ENCODE results near the gene RAB17.

Gene RAB17, protein sequence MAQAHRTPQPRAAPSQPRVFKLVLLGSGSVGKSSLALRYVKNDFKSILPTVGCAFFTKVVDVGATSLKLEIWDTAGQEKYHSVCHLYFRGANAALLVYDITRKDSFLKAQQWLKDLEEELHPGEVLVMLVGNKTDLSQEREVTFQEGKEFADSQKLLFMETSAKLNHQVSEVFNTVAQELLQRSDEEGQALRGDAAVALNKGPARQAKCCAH

DNA sequence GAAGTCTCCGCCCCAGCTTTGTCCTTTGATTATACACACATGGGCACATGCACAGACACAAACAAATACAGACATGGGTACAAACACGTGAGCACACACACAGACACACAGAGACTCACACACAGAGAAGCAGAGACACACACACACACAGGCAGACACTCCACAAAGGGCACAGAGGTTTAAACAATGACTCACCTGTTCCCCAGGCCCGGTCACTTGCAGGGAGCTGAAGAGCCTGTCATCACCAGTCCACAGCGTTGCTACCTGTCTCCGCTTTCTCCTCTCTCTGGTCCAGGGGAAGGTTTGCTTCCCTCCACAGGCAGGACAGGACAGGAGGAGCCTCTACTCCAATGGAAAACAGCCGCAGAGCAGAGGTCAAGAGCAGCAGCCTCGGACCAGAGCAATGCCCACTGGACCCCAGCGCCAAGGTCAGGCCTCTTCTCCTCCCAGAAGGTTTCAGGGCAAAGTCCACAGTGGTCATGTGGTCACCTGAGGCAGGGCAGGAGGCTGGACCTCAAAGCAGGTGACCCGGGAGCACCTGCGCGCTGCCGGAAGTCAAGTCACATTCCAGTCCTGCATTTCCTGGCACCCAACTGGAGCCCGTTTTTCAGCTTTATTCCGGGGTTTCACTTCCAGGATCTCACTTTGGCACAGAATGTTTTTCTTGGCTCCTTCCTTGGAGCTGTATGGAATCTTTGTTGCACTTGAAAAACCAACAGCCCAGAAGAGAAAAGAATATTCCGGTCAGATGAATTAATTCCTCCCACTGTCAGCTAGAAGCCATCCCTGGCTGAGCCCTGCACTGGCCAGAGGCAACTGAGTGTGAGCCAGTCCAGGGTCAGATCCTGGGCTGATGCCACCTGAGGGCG lies at the start of gene RAB17:
Gene RAB17 (minus strand): TSS at position 463 of the 869 bp plus-strand sequence. CDS start 4,580 bp downstream, outside the sequence.
- no peak for DNase-seq (ENCODE audit: low read depth in 2 of 2)

DNA sequence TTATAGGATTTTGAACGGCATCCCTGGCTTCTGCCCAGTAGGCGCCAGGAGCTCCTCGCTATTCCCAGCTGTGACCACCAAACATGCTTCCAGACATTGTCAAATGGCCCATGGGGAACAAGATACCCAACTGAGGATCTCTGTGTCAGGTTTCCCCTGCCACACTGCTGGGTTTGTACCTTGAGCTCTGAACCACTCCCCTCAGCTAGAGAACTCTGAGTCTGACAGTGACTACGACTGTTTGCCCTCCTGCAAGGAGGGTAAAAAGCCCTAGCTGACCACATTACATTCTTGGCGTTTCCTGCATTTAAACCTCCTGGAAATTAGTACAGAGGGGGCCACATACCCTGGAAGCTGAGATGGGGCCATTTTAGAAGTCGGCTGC lies 49.3 kb upstream of the RAB17 start:
- DNase-seq (ENCODE audit: low read depth in 2 of 2) = no peak

DNA sequence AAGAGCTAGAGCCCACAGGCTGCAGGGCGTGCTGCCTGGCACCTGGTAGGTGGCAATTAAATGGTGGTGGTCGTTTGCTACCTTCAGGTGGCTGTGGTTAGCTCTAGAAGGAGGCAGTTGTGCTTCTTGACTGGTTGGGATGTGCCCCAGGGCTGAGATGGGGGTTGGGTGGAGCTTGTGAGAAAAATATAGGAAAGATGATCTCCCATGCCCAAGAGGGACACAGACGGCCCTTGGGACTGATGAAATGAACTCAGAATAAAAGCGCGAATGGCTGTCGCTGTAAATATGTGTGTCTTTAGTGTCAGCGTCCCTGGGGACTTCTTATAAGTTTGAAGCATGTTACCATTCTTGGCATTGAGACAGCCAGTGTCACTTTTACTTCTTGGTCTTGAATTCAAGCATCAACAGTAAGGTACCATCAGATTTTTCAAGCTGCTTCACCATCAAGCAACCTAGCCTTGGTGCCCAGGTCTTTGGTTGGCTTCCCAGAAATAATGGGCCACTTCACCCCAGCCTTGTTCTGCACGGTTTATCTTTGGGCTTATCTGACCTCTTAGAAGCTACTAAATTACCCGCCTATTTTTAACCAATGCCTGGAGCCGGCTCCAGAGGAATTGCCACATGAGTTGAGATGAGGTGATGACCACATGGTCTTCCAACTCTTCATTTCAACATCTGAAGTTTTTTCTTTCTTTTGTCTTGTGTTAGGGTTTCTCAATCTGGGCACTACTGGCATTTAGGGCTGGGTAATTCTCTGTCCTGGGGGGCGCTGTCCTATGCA lies 48.7 kb upstream of the RAB17 start:
- no peak for DNase-seq (ENCODE audit: low read depth in 2 of 2)

DNA sequence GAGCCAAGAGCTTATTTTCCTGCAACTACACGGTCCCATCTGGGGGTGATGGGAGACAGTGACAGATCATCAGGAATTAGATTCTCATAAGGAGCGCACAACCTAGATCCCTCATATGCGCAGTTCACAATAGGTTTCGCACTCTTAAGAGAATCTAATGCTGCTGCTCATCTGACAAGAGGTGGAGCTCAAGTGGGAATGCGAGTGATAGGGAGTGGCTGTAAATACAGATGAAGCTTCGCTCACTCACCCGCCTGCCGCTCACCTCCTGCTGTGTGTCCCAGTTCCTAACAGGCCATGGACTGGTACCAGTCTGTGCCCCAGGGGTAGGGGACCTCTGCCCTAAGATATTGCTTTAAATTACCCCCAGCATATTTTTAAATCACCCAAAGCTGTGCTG lies 47.6 kb upstream of the RAB17 start:
- DNase-seq (ENCODE audit: low read depth in 2 of 2) = no peak

DNA sequence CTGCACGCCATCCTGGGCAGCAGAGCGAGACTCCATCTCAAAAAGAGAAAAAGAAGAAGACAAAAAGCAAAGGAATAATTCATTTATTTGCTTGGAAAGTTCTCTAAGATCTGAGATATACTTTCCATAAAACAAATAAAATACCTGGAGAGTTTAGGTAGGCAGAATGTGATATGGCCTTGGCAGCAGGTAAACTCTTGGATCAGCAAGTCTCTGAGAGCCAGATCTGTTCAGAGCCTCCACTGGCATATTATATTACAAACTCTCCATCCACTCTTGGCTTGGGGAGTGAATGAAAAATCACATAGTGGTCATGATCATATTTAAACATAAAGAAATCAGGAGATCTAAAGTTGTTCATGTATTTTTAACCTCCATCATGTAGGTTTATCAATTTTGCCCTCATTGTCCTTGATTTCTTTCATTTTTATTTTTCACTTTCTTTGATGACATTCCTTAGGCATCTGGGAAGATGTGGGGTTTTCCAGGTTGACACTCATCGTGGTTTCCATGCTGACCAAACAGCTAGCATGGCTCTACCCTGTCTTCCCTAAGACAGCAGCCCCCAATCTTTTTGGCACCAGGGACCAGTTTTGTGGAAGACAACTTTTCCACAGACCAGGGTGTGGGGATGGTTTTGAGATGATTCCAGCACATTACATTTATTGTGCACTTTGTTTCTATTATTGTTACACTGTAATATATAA lies 47.0 kb upstream of the RAB17 start:
- DNase-seq (ENCODE audit: low read depth in 2 of 2) = no peak

DNA sequence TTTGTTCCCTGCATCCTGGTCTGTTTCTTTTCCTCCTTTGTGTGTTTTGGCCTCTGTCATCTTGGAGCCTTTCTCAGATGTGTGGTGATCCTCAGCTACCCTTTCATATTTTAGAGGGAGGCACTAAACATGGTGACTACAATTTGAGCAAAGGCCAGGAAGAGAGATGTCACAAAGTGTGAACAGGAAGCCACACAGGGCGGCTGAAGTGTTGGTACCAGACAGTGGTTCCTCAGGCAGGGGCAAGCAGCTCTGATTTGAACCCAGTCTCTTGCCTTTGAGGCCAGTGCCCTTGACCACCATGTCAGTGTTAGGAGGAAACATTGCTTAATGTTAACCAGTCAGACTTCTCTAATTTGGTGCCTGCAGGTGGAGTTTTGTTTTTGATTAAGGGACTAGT lies 46.0 kb upstream of the RAB17 start:
- DNase-seq (ENCODE audit: low read depth in 2 of 2) = no peak

DNA sequence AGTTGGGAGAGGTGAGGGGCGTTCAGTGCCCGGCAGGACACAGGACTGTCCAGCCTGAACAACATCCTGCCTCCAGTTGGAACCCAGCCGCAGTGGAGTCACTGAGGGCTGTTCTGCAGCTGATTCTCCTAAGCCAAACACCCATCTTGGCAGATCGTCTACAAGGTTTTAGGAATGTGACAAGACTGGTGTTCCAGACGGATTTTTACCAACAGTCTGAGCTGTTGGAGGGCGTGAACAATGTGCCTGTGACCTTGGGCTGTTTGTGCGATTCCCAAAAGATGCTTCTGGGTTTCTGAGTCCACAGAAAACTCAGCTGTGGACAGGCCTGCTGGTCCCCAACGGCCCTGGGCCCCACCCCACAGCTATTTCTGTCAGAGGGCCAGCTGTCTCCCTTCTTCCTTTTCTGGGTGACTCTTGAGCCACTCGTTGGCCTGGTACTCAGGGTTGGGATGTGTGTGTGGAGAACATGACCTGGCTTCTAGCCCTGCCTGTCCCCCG lies 42.6 kb upstream of the RAB17 start:
- no peak for DNase-seq (ENCODE audit: low read depth in 2 of 2)

DNA sequence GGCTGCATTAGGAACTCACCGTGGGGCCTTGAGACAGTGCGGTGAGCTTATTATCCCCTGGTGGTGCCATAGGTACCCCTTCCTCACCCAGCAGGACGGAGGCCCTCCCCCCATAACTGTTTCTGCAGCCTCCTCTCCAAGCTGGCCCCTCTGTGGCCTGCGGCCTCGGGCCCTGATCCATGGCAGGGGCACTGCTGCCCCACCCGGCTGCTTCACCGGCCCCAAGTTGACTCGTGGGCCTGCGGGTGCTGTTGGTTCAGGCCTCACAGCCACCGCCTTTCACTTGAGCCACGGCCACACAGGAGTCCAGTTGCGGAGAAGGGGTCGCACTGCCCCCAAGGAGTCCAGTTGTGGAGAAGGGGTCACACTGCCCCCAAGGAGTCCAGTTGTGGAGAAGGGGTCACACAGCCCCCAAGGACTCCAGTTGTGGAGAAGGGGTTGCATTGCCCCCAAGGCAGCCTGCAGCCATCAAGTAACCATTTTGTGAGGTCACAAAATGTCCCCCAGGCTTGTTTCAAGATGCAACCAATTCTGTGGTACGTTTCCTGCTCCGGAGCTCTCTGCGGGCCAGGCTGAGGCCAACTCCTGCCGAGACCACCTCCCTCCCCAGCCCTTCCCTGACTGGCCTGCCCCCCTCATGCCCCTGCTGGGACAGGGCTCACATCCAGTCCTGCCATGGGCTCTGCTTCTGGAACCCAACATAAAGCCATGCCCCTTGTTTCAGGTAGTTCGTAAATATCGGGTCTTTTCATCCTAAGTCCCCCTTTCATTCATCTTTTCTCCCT lies 41.5 kb upstream of the RAB17 start:
- DNase-seq (ENCODE audit: low read depth in 2 of 2) = no peak

DNA sequence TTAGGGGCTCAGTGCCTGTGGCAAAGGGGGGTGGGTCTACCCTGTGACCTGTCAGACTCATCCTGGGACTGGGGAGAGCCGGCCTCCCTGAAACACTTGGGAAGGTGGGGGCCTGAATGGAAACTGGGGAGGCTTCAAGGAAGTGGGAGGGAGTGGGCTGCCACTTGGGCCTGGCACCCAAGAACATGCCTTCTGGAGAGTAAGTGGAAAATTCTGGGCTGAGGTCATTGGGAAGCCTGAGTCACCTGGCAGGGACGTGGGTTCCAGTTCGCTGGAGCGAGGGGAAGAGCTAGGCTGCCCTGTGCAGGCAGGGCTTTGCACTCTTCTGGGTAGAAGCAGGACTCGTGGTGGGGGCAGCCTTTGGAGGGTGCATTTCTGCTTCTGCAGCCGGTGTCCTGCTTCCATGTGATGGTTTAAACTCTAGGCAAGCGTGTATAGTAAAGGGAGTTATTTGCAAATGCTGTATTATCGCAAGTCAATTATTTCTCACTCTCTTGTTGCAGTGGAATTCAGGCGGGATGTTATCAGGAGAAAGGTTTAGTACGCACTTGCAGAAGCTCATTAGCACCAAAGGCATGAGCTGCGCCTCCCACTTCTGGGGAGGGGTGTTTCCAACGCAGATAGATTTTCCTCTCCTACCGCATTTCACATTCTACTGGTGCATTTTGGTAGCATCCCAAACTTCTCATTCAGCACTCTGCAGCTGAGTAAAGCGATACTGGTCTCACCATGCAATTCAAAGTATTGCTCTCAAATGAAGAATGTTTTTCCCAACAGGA lies 40.7 kb upstream of the RAB17 start:
- DNase-seq (ENCODE audit: low read depth in 2 of 2) = no peak

DNA sequence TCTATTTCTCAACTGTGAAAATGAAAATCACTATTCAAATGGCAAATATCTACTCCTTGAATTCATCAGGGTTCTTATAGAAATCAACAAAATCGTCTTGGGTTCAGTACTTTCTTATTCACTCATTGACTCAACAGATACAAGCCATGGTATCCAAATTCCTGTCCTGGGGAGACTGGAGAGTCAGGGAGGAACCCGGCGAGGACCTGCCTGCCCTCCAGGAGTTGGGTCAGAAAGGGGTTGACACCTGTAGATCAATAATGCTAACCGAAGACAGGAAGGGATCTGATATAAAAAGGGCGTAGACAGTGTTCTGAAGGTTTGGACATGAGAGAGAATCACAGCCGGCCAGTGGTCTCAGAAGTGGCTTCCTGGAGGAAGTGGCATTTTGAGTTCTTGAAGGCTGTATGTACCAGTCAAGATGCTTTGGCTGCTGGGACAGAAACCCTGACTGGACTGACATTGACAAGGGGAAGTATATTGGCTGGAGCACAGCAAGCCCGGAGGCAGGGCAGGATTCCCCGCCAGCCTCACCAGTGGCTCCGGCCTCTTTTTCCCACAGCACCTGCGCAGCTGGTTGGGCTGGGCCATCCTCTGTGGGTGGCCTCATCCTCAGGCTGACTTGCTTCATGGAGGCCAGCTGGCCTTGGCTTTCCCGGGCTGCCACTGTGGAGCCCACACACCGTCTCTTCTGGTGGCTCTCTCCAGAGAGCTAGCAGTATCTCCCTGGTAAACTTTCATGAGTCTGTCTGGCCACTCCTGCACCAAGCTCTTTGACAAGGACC lies 39.9 kb upstream of the RAB17 start:
- no peak for DNase-seq (ENCODE audit: low read depth in 2 of 2)

DNA sequence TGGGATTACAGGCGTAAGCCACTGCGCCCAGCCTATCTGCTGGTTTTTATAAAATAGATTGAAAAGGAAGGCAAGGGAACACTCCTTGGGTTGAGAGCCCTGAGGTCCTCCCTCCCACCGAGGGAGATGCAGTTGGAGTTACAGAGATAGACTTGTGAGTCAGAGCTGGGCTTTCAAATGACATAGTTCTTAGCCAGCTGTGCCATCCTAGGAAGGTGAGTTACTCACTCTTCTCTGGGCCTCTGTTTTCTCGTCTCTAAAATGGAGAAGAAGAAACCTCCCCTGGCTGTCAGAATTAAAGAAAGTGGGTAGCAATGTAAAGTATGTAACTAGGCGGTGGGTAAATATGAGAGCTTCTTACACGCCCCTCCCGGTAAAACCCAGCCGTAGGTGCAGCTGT lies 39.2 kb upstream of the RAB17 start:
- DNase-seq (ENCODE audit: low read depth in 2 of 2) = no peak

DNA sequence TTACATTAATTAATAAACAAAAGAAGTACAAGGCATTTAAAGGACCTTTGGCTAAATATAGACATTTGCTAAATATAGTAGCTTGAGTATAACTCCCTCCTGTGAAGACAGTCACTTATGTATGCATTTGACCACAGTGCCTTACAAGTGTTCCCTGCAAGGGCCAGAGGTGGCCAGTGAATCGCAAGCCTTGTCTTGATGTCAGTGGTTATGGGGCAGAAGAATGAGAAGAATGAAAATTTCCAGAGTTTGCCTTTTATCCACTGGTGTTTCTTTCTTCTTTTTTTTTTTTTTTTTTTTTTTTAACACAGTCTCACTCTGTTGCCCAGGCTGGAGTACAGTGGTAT lies 38.6 kb upstream of the RAB17 start:
- DNase-seq (ENCODE audit: low read depth in 2 of 2) = no peak

DNA sequence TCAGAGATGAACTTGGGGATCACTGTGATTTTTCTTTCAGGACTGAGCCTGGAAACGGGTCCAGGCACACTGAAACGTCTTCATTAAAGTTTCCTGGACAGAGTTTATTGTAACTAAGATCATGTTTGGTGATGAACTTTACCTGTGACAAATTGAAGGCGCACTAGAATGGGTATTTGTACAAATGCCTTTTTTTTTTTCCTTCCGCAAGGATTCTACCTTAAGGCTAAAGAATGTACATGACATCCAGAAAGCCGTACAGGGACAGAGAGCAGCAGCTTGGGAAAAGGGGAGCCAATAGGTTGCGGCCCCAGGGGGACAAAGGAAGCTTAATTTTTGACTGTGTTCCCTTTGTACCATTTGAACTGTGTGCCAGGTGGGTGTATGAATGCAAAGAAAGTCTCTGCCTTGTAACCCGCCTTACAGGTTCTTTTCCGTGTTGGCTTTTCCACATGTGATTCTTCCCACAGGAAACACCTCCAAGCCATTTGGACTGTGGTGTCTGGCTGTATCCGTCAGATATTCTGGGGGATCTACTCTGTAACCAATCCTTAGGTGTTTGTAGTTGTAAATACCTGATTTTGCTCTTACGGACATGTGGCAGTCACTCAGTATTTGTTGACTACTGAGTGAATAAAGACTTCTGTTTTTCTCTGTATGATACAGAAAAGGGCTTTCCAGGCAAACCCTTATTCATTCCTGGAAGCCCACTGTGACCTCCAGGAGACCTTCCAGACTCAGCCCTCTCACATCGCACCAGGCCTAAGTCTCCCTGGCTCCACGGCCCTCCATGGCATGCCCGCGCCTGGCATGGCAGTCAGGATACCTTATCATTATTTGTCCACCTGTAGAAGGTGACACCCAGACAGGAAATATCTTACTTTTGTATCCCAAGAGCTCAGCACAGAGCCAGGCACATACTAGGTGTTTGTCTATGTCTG lies 38.0 kb upstream of the RAB17 start:
- no peak for DNase-seq (ENCODE audit: low read depth in 2 of 2)

DNA sequence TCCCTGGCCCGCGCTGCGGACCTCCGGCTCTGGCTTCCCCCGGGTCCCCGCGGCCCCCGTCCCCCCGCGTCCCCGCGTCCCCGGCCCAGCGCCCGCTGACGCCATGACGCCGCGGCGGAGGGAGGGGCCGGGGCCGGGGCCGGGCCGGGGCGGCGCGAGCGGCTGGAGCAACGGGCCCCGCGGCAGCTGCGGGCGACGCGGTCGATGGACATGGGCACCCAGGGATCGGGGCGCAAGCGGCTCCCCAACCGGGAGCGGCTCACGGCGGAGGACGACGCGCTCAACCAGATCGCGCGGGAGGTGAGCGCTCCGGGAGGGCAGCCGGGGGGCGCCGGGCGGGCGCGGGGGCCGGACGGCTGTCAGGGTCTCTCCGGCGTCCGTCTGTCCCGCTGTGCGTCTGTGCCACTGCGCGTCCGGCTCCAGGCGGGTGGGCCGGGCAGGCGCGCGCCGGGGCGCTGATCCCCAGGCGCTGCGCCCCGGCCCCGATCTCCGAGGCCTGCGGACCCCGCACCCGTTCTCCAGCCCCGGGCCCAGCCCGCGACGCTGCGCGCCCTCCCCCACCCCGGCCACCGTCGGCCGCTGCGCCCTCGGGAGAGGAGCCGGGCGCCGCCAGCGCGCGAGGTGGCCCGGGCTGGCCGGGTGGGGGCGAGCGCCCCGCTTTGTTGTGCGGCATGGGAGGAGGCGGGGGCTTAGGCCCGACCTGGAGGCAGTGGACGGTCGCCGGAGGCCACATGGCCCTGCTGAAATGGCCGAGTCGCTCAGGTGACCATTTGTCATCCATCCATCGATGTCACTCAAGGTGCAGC lies 37.1 kb upstream of the RAB17 start, which contains the start of gene LRRFIP1:
Gene LRRFIP1 (plus strand): TSS at position 147 of the 806 bp plus-strand sequence. CDS start 58 bp downstream, at position 205.
- no peak for DNase-seq (ENCODE audit: low read depth in 2 of 2)

DNA sequence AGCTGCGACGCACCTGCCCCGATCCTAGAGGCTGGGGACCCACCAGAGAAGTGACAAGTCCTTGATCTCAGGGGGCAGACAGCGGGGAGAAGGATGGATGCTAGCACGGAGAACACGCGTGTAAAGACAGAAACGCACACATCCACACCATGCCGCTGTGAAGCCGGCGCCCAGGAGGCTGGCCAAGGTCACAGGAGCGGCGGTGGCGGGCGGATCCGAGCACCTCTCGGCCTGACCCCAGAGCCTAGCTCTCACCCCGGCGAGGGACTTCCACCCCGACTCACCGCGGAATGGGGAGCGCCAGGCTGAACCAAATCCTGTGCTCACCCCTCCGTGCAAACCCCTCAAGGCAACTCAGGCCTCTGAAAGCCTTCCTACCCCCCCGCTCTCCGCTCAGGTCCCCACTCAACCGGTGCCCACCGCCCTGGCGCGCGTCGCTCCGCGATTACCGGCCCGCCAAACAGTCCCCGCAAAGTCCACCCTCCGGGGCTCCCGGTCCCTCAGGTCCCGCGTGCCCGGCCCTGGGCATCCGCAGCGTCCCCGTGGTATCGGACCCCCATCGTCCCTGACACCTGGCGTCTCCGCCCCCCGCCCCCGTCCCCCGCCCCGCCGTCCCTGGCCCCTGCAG lies 36.4 kb upstream of the RAB17 start:
- DNase-seq (ENCODE audit: low read depth in 2 of 2) = no peak

DNA sequence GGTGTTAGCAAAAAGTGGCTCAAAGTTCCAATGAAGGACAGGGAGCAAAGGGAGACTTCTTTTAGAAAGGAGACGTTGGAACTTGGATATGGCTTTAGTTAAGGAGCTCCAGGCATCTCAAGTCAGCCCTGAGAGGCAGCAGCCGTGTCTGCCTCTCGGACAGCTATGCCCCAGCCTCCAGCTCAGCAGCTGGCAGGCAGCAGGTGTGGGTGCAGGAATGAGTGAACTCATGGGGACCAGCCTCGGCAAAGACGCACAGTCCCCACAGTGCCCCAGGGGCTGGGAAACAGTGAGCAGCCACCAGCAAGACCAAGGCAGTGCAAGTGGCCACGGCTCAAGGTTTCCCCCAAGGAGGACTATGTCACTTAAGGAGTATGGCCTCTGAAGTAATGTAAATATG lies 35.2 kb upstream of the RAB17 start:
- DNase-seq (ENCODE audit: low read depth in 2 of 2) = no peak

DNA sequence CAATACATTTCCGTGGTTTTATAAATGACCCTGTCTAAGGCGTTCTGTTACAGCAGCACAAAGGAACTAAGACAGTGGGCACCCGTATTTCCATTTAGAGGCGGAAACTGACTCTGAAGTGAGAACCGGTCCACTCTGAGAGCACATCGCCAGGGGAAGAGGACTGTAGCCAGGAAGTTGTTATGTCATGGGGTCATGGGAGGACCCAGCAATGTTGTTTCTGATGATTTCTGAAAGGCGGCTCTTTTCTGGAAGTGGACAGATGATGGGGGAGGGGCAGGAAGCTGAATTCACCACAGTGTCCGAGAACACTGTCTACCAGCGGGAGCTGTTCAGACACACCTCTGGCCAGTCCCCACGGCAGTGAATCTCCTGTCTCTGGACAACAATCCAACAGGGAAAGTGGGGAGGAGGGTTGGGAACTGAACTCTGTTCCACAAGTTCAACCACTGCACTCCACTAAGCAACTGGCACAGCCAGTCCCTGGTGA lies 34.7 kb upstream of the RAB17 start:
- DNase-seq (ENCODE audit: low read depth in 2 of 2) = no peak
